Measurements from ENCODE around the gene REPS1.

The REPS1 gene

DNA sequence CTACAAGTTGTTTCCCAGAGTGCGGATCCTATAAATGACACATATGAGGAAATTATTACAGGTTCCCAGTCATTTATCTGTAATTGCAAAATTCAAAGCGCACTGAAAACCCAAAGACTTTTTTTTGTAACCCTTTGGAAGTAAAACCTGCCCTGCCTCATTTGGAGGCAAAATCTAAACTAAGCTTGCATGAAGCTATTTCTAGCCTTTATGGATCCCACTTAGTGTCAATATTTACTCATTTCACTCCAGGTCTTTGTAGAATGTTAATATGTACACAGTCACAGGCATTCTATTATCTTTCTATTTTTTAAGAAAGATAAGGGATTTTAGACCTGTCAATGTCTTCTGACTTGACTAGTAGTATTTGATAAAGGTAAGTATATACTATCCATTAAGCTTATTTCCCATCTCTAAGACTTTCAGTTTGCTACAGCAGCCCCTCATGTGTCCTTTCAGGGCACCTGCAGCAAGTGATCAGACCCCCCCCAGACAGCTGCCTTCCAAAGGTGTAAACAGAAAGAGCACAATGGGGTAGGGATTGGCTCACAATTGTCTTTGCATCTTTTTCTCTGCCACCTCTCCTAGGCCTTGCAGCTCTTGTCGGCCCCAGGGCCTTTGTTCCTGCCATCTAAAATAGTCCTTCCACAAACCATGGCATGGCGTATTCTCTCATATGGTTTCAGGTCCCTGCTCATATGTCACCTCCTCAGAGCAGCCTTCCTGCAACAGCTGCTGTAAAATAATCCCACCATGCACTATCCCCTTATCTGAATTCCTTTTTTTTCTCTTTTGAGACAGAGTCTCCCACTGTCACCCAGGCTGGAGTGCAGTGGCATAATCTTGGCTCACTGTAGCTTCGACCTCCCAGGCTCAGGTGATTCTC, 1.3 kb upstream of the REPS1 start:
- TF ChIP-seq GATA2 (IDR thresholded peaks at IDR 0.05; ENCODE audit: low read depth, low read length) (no peak), GATA3 (IDR thresholded peaks at IDR 0.05; ENCODE audit: low read depth, low read length) (no peak)

DNA sequence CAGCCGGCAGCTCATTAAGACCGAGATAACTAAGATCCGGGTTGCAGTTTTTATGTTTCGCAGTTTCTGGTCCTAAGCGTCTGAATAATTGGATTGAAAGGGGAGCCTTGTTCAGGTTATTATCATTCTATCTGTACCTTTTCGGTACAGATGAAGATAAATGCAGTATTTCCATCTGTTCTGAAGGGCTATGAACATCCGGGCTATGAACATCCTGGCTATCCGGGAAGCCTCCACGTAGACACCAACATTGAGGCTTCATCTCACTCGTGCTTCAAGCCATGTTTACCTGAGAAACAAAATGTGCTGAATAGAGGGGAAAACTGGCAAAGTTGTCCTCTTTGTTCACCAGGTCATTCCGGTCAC, 399 bp upstream of the REPS1 start:
- TF ChIP-seq GATA3 (IDR thresholded peaks at IDR 0.05; ENCODE audit: low read depth, low read length): no peak
- TF ChIP-seq GATA2 (IDR thresholded peaks at IDR 0.05; ENCODE audit: low read depth, low read length): no peak; the same call in none of the 2 replicates

DNA sequence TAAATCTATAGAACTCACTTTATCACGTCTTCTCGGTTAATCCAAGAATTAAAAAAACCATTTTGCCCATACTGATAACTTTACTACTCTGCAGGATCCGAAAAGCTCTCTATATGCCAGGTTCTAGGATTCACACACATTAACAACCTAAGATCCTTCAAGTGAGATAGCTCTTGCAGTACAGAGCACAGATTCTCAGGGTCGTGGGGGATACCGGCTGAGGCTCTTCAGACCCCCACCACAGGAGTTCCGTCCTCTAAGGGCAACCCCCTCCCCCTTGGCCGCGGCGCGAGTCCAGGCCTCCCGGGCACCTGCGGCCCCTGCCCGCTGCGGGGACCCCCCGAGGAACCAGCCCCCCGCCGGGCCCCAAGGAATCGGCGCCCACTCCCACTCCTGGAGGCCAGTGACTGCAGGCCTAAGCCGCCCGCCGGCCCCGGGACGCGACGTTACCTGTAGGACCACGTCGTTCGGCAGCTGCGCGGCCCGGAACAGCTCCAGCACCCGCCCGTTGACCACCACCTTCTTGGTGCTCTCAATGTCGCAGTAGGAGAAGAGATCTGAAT, 892 bp downstream of the REPS1 start:
- TF ChIP-seq GATA3 (IDR thresholded peaks at IDR 0.05; ENCODE audit: low read depth, low read length): no peak
- no peak for TF ChIP-seq GATA2 (IDR thresholded peaks at IDR 0.05; ENCODE audit: low read depth, low read length)

DNA sequence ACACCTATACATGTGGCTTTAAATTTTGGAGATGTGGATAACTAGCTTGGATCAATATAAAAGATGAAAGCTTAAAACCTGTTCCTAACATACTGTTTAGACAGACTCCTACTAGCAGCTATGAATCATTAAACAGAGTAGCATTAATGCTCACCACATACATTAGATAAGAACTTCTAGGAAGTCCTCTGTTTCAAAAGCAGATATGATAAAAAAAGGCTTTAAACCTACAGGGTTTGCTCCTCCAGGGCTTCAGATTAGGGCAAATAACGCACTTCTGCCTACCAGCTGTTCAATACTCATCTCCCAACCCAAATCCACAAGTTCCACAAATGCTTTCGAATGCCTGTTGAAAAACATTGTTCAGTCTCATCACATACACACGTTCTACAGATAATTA, 1.5 kb downstream of the REPS1 start:
- TF ChIP-seq GATA3 (IDR thresholded peaks at IDR 0.05; ENCODE audit: low read depth, low read length) (no peak), GATA2 (IDR thresholded peaks at IDR 0.05; ENCODE audit: low read depth, low read length) (no peak)

DNA sequence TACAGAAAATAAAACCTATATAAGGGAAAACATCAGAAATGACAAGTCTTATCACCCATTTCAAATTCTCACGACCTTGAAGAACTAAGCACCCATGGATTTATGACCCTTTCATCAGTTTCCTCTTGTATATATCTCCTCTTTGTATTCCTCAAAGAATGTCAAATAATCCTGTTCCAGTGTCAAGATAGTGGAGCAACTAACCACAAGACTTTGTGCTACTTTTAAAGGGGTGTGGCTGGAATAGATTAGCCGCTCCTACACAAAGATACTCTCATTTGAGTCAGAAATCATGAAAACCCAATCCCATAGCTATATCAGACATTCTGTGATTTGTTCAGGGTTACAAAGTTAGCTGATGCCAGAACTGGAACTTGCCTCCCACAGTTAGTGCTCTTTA, 6.6 kb downstream of the REPS1 start:
- no peak for TF ChIP-seq GATA3 (IDR thresholded peaks at IDR 0.05; ENCODE audit: low read depth, low read length)
- no peak for TF ChIP-seq GATA2 (IDR thresholded peaks at IDR 0.05; ENCODE audit: low read depth, low read length)

DNA sequence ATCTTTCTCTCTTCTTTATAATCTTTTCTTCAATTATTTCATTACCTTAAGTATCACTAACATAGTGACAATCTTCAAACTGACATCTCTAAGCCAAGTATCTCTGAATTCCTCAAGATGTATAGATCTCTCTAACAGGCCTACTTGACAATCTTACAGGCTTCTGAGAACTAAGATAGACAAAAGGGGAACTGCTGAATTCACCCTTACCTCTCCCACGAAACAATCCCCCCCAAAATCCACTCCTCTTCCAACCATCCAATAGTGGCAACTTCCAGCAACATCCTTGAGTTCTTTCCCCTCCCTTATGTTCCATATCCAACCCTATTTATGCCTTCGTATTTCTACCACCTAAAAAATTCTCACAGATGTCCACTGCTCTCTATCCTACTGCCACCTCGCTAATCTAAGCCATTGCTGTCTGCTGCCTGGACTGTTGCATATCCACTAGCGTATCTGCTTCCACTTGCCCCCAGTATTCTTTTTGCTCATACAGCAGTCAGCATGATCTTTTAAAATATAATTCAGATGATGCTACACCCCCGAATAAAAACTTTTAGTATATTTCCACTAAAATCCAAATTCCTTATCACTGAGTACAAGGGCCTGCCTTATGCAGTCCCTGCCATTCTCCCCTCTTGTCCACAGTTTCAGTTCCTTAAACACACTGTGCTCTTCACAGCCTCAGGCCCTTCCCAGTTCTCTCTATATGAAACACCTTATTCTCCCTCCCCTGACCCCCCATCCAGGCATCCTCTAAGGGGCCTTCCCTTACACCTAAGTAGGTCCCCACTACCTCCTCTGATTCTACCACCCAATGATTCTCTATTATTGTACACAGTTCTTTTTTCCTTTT, 8.0 kb downstream of the REPS1 start:
- TF ChIP-seq GATA3 (IDR thresholded peaks at IDR 0.05; ENCODE audit: low read depth, low read length) (no peak), GATA2 (IDR thresholded peaks at IDR 0.05; ENCODE audit: low read depth, low read length) (no peak)

DNA sequence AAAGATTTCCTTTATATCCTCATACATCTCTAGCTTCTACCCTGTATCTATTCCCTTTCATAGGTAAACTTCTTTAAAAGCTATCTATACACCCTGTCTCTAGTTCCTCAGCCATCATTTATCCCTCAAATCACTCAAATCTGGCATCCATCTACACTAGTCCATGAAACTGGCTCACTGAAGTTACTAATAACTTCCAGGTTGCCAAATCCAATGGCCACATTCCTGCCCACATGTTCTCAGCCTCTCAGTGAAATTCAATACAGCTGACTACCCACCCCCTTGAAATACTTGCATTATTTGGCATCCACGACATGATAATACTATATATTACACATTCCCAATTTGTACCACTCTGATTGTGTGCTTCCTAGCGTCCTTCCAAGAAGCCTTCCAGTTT, 8.7 kb downstream of the REPS1 start:
- TF ChIP-seq GATA2 (IDR thresholded peaks at IDR 0.05; ENCODE audit: low read depth, low read length) (no peak), GATA3 (IDR thresholded peaks at IDR 0.05; ENCODE audit: low read depth, low read length) (no peak)

DNA sequence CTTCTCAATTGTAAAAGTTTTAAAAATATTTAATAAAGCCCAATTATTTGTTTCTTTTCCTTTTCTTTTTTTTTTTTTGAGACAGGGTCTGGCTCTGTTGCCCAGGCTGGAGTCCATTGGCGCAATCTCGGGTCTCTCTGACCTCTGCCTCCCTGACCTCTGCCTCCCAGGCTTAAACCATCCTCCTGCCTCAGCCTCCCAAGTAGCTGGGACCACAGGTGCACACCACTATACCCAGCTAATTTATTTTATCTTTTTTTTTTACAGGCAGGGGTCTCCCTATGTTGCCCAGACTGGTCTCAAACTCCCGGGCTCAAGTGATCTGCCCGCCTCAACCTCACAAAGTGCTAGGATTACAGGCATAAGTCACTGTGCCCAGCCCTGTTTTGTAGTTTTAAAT, 9.8 kb downstream of the REPS1 start:
- TF ChIP-seq GATA2 (IDR thresholded peaks at IDR 0.05; ENCODE audit: low read depth, low read length) (no peak), GATA3 (IDR thresholded peaks at IDR 0.05; ENCODE audit: low read depth, low read length) (no peak)

DNA sequence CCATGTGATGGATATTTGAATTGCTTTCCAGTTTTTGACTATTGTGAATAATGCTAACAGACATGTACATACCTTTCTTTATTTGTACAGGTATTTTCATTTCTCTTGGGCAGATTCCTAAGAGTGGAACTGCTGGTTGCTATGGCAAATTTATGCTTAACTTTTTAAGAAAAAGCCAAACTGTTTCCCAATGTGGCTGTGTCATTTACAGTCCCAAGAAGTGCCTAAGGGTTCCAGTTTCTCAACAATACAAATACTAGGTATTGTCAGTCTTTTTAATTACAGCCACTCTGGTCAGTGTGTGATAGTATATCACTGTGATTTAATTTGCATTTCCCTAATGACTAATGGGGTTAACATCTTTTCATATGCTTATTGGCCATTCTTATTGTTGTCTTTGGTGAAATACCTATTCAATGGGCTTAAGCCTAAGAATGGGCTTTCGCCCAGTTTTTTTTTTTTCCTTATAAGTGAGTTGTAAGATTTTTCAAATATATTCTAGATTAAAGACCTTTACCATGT, 10.3 kb downstream of the REPS1 start:
- TF ChIP-seq GATA3 (IDR thresholded peaks at IDR 0.05; ENCODE audit: low read depth, low read length) (no peak), GATA2 (IDR thresholded peaks at IDR 0.05; ENCODE audit: low read depth, low read length) (no peak)

DNA sequence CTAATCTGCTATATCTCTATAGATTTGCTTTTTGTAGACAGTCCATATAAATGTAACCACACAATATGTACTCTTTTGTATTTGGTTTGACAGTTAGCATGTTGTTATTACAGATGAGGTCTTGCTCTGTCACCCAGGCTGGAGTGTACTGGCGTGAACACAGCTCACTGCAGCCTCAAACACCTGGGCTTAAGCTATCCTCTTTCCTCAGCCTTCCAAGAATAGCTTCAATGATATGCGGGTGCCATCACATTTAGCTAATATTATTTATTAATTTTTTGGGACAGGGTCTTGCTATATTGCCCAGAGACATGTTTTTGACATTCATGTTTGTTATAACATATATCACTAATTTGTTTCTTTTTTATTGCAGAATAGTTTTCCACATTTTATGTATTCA, 10.8 kb downstream of the REPS1 start:
- no peak for TF ChIP-seq GATA2 (IDR thresholded peaks at IDR 0.05; ENCODE audit: low read depth, low read length)

DNA sequence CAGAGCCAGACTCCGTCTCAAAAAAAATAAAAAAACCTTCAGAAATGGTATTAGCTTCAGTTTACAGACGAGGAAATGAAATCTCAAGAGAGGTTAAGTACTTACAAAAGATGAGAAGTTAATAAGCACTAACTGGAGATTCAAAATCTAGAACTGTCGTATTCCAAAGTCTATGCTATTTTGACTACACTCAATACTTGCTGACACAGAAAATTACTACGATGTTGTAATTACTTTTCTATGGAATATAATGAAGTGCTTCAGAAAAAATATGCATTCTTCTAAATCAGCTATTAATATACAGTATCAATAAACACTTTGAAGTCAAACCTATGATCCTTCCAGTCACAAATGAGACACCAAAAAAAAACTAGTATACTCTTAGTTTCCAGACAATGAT, 12.2 kb downstream of the REPS1 start:
- TF ChIP-seq GATA3 (IDR thresholded peaks at IDR 0.05; ENCODE audit: low read depth, low read length) (no peak), GATA2 (IDR thresholded peaks at IDR 0.05; ENCODE audit: low read depth, low read length) (no peak)

DNA sequence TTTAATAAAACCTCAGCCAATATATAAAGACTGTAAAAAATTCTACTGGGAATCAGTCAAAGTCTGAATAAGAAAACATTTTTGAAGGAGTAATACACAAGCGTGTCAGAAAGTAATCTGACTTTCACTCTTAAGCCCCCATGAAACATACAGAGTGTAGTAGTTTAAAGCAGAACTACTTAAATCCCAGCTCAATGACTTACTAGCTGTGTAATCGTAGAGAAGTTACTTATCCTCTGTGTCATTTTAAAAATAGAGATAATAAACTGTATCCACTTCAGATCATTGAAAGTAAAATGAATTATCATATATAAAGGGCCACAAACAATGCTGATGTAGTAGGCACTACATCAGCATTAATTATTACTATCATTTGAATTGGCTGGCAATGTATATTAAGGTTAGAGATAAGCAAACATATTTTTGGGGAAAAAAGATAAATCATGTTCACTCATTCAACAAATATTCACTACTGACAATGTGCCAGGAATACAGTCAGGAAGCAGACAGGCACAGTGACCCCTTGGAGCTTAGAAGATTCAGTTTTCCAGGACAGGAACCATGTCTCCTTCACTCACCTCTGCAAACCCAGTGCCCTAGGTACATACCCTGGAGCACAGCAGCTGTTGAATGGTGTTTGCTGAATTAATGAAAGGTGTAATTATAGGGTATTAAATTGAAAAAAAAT, 14.4 kb downstream of the REPS1 start:
- TF ChIP-seq GATA3 (IDR thresholded peaks at IDR 0.05; ENCODE audit: low read depth, low read length) (no peak), GATA2 (IDR thresholded peaks at IDR 0.05; ENCODE audit: low read depth, low read length) (no peak)

DNA sequence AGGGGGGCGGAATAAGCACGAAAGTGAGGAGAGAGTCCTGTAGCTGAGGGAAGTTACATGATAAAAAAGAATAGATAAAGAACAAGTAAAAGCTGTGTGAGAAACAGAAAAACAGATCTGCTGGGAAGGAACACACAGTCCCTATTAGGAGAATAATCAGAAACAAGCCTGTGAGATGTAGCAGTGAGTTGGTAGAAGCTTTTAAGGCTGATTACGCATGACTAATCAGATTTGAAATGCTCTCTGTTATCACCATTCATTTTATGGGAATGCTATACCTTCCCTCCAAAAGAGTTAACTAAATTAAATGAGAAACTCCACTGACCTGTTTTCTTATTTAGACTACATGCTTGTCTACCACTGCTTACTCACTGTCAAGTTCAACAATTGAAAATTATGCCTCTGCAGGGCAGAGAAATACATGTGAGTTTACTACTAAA, 15.8 kb downstream of the REPS1 start:
- TF ChIP-seq GATA2 (IDR thresholded peaks at IDR 0.05; ENCODE audit: low read depth, low read length) (no peak), GATA3 (IDR thresholded peaks at IDR 0.05; ENCODE audit: low read depth, low read length) (no peak)

DNA sequence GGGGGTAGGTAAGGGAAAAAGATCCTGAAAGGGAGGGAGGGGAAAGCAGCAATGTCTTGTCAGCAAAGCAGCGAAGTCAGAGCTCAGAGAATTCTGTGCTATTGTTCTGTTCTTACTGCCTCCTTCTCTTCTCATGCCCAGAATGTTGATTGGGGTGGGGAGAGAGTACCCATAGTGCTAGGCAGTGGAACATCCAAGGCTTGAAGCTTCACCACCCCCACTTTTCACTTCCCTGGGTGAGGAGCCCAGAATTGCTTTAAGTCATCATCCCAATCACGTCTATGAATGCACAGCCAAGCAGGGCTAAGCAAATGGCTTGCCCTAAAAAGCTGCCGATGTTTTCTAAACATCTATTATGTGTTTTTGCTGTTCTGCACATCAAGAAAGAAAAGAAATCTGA, 16.5 kb downstream of the REPS1 start:
- TF ChIP-seq GATA2 (IDR thresholded peaks at IDR 0.05; ENCODE audit: low read depth, low read length) (no peak), GATA3 (IDR thresholded peaks at IDR 0.05; ENCODE audit: low read depth, low read length) (no peak)

Measured in SH-SY5Y (cell line).